Thyroid gland (tissue), 4 donors: ENCODE data around the gene JUP. TPM values are rescaled to one million over a fixed set of nuclear protein-coding genes. Genes with fewer than 3 reads are reported as not detected.

Experiments
- DNase-seq, 2 donors: peaks; one replicate each; pipeline ENCODE4 v3.0.0-alpha.2; 2019
- H3K27ac ChIP-seq, 3 donors: fragments of 200-600 bp; sonication (generic); 1 replicate in 2 of 3; 2 replicates in 1 of 3; pipeline ENCODE4 v1.5.1; 2016 to 2019; ENCODE audit warnings: mild to moderate bottlenecking in 1 of 3, moderate library complexity in 1 of 3
- H3K27me3 ChIP-seq: fragments of 200-600 bp; sonication (generic); one replicate; pipeline ENCODE4 v1.5.1; 2019
- H3K36me3 ChIP-seq, 2 donors: fragments of 200-600 bp; sonication (generic); one replicate each; pipeline ENCODE4 v1.5.1; 2016 to 2019
- H3K4me1 ChIP-seq, 2 donors: fragments of 200-600 bp; sonication (generic); one replicate each; pipeline ENCODE4 v1.5.1; 2017 to 2019
- H3K4me3 ChIP-seq, 3 donors: fragments of 200-600 bp; sonication (generic); replicated peaks in 1 of 3; 1 replicate in 2 of 3; 2 replicates in 1 of 3; pipeline ENCODE4 v1.5.1; 2016; ENCODE audit warnings: mild to moderate bottlenecking in 1 of 3
- H3K9me3 ChIP-seq: fragments of 200-600 bp; sonication (generic); one replicate; pipeline ENCODE4 v1.5.1; 2017
- POLR2A ChIP-seq, 2 donors: fragments of 450-650 bp; IDR thresholded peaks; one replicate each; pipeline ENCODE4 v1.6.1; 2017; ENCODE audit warnings: antibody characterized with exemption in 2 of 2, mild to moderate bottlenecking in 2 of 2, moderate library complexity in 1 of 2
- WGBS, 2 donors: methylation state at CpG; one replicate each; pipeline ENCODE4 v1.1.5; 2017; 5-methylcytosine and 5-hydroxymethylcytosine counted together
- intact Hi-C: fragments of 100-400 bp; cut with DNase I; formaldehyde crosslinking; loops from one replicate; pipeline ENCODE4 v1.15.1; 2023
- total RNA-seq, 4 donors: library from RNA; depleted of rRNA; stranded (reverse); fragments of >200 nt; gene quantifications; one replicate each; pipeline ENCODE4 v1.2.3, GENCODE V29; 2016
- TF ChIP-seq, protein P1 (sequence below), 6 experiments: fragments of 200-600 bp in 3 of 6; fragments of 450-650 bp in 3 of 6; sonication (generic) in 3 of 6; IDR thresholded peaks; one replicate each; pipeline ENCODE4 v1.5.1; 2016 to 2019; ENCODE audit warnings: antibody characterized with exemption in 6 of 6, mild to moderate bottlenecking in 2 of 6, inconsistent platforms in 1 of 6, moderate library complexity in 1 of 6

JUP gene
- total RNA-seq, 4 donors from 2014 or later, result 127 to 356 (median 250) TPM

DNA sequence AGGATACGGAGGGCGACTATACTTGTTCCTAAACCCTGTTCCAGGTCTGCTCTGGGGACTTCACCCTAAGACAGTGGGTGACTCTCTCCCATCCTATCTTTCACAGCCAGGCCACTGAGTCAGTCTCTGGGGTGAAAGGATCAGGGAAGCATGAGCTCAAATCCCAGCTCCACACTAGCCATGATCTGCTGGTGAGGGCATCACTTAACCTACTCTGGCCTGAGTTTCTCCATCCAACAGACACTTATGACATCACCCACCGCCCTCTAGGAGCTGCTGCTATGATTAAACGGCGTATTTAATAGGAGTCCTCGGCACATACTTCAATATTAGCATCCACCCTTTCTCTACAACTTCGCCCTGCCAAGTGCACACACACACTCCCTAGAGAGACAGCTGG, 64.3 kb downstream of the JUP start:
- DNase-seq, result no peak
- no peak overlapping the region for H3K4me3 ChIP-seq
- H3K27me3 ChIP-seq, result no peaks in the 10 kb centered on the region
- no peaks in the 10 kb centered on the region for H3K9me3 ChIP-seq
- WGBS, 2 donors, result 87 to 91% methylated on average over 7 of the region's 7 CpGs
- intact Hi-C loops, result no loop called here
- no peak for TF ChIP-seq POLR2A (IDR thresholded peaks at IDR 0.05)
- TF ChIP-seq, protein P1, sequence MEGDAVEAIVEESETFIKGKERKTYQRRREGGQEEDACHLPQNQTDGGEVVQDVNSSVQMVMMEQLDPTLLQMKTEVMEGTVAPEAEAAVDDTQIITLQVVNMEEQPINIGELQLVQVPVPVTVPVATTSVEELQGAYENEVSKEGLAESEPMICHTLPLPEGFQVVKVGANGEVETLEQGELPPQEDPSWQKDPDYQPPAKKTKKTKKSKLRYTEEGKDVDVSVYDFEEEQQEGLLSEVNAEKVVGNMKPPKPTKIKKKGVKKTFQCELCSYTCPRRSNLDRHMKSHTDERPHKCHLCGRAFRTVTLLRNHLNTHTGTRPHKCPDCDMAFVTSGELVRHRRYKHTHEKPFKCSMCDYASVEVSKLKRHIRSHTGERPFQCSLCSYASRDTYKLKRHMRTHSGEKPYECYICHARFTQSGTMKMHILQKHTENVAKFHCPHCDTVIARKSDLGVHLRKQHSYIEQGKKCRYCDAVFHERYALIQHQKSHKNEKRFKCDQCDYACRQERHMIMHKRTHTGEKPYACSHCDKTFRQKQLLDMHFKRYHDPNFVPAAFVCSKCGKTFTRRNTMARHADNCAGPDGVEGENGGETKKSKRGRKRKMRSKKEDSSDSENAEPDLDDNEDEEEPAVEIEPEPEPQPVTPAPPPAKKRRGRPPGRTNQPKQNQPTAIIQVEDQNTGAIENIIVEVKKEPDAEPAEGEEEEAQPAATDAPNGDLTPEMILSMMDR (IDR thresholded peaks at IDR 0.05), result no peak
- peaks cover 0 to 4% of the 10 kb centered on the region in 2 donors for H3K4me1 ChIP-seq
- H3K27ac ChIP-seq, result no peak overlapping the region
- no peaks in the 10 kb centered on the region for H3K36me3 ChIP-seq

GRCh38 chr17:41718287-41718645, 68.2 kb downstream of the JUP start:
- TF ChIP-seq POLR2A (IDR thresholded peaks at IDR 0.05), result no peak
- TF ChIP-seq, protein P1 (IDR thresholded peaks at IDR 0.05), result no peak
- intact Hi-C loops, result no loop called here
- Histone ChIP-seq H3K27me3 (no peaks in the 10 kb centered on the region), H3K4me1 (no peaks in the 10 kb centered on the region), H3K4me3 (no peak overlapping the region), H3K27ac (no peak overlapping the region), H3K36me3 (no peaks in the 10 kb centered on the region), H3K9me3 (no peaks in the 10 kb centered on the region)
- no peak for DNase-seq
- 69 to 73% methylated on average over 4 to 5 of the region's 5 CpGs for WGBS, 2 donors

GRCh38 chr17:41717408-41718286, 68.9 kb downstream of the JUP start:
- no peaks in the 10 kb centered on the region for H3K27me3 ChIP-seq
- no peak overlapping the region for H3K27ac ChIP-seq
- H3K36me3 ChIP-seq, result no peaks in the 10 kb centered on the region
- TF ChIP-seq POLR2A (IDR thresholded peaks at IDR 0.05), result no peak
- TF ChIP-seq, protein P1 (IDR thresholded peaks at IDR 0.05), result no peak
- intact Hi-C loops, result no loop called here
- WGBS, 2 donors, result 68 to 71% methylated on average over 15 of the region's 15 CpGs
- H3K4me3 ChIP-seq, result no peak overlapping the region
- H3K4me1 ChIP-seq, result no peaks in the 10 kb centered on the region
- no peak for DNase-seq
- no peaks in the 10 kb centered on the region for H3K9me3 ChIP-seq

GRCh38 chr17:41711669-41712400, 74.7 kb downstream of the JUP start, which contains the start of gene GAST:
Gene GAST, plus strand, starts transcription at chr17:41712331. Its CDS starts 3,106 bp downstream, at chr17:41715437.
- intact Hi-C loops, result no loop called here
- DNase-seq, result no peak
- H3K36me3 ChIP-seq, result no peaks in the 10 kb centered on the region
- H3K27me3 ChIP-seq, result no peaks in the 10 kb centered on the region
- TF ChIP-seq, protein P1 (IDR thresholded peaks at IDR 0.05), result no peak
- no peak for TF ChIP-seq POLR2A (IDR thresholded peaks at IDR 0.05)
- WGBS, 2 donors, result 91 to 93% methylated on average over 9 to 12 of the region's 12 CpGs
- H3K9me3 ChIP-seq, result no peaks in the 10 kb centered on the region
- H3K4me1 ChIP-seq, result no peaks in the 10 kb centered on the region
- no peak within 1 kb of the TSS for H3K4me3 ChIP-seq
- no peak within 1 kb of the TSS for H3K27ac ChIP-seq
